ENCODE measurements around the gene CYP27B1. TPM values are rescaled to one million over a fixed set of nuclear protein-coding genes. Genes with fewer than 3 reads are reported as not detected.

Gene CYP27B1
- total RNA-seq, 1 donor = 0.45 TPM

DNA sequence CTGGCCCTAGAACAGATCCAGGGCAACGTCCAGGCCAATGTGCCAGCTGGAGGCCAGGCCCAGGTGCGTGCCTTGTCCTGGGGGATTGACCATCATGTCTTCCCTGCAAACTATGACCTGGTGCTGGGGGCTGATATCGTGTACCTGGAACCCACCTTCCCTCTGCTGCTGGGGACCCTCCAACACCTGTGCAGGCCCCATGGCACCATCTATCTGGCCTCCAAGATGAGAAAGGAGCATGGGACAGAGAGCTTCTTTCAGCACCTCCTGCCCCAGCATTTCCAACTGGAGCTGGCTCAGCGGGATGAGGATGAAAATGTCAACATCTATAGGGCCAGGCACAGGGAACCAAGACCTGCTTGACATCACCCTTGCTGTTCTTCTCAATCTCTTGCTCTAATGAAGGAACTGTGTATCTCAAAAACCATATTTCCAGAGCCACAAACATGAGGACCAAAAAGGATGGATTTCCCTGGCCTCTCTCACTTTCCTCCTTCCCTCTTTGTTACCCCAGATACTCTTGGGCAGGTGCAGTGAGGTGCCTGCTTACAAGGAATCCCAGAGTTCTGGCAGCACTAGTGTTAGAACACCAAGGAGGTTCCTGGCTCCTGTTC lies 13.5 kb upstream of the CYP27B1 start:
- H3K4me3 ChIP-seq (ENCODE audit: low read depth, low read length) = no peak overlapping the region
- TF ChIP-seq, protein P1, sequence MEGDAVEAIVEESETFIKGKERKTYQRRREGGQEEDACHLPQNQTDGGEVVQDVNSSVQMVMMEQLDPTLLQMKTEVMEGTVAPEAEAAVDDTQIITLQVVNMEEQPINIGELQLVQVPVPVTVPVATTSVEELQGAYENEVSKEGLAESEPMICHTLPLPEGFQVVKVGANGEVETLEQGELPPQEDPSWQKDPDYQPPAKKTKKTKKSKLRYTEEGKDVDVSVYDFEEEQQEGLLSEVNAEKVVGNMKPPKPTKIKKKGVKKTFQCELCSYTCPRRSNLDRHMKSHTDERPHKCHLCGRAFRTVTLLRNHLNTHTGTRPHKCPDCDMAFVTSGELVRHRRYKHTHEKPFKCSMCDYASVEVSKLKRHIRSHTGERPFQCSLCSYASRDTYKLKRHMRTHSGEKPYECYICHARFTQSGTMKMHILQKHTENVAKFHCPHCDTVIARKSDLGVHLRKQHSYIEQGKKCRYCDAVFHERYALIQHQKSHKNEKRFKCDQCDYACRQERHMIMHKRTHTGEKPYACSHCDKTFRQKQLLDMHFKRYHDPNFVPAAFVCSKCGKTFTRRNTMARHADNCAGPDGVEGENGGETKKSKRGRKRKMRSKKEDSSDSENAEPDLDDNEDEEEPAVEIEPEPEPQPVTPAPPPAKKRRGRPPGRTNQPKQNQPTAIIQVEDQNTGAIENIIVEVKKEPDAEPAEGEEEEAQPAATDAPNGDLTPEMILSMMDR (IDR thresholded peaks at IDR 0.05; ENCODE audit: insufficient read depth, low read length) = no peak
- no peak for DNase-seq (ENCODE audit: low read depth)

GRCh38 chr12:57779736-57780135 lies 12.9 kb upstream of the CYP27B1 start:
- DNase-seq (ENCODE audit: low read depth) = no peak
- no peak overlapping the region for H3K4me3 ChIP-seq (ENCODE audit: low read depth, low read length)
- TF ChIP-seq, protein P1 (IDR thresholded peaks at IDR 0.05; ENCODE audit: insufficient read depth, low read length) = no peak

GRCh38 chr12:57777911-57778310 lies 11.0 kb upstream of the CYP27B1 start:
- DNase-seq (ENCODE audit: low read depth) = no peak
- H3K4me3 ChIP-seq (ENCODE audit: low read depth, low read length) = no peak overlapping the region
- TF ChIP-seq, protein P1 (IDR thresholded peaks at IDR 0.05; ENCODE audit: insufficient read depth, low read length) = no peak

DNA sequence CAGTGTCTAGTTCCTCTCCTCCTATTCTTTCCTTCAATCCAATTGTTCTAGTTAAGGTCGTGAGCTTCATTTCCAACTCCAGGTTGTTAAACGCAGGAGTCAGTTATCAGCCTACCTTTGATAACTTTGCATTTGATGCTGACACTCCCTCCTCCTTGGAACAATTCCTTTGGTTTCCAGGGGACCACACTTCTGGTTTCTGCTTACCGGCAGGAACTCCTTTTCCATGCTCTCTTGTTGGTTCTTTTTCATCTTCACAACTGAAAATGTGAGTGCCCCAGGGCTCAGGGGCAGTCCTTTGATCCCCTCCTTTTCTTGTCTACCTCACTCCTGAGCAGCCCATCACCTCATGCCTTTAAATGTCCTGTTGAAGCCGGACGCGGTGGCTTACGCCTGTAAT lies 10.5 kb upstream of the CYP27B1 start:
- no peak for DNase-seq (ENCODE audit: low read depth)
- no peak overlapping the region for H3K4me3 ChIP-seq (ENCODE audit: low read depth, low read length)
- TF ChIP-seq, protein P1 (IDR thresholded peaks at IDR 0.05; ENCODE audit: insufficient read depth, low read length) = no peak

- no peak overlapping the region for H3K4me3 ChIP-seq (ENCODE audit: low read depth, low read length)
- no peak for DNase-seq (ENCODE audit: low read depth)
- TF ChIP-seq, protein P1 (IDR thresholded peaks at IDR 0.05; ENCODE audit: insufficient read depth, low read length) = no peak
These were observed 9.3 kb upstream of the CYP27B1 start for GRCh38 chr12:57776247-57776587.

- TF ChIP-seq, protein P1 (IDR thresholded peaks at IDR 0.05; ENCODE audit: insufficient read depth, low read length) = no peak
- DNase-seq (ENCODE audit: low read depth) = no peak
- no peak overlapping the region for H3K4me3 ChIP-seq (ENCODE audit: low read depth, low read length)
These were observed 8.8 kb upstream of the CYP27B1 start for GRCh38 chr12:57775563-57776246.

All from fibroblast of the aortic adventitia (primary cell).